Measurements from ENCODE around the gene TMEM143.
A peak's percentile ranks its signal among the peaks of the same experiment; 100 is the strongest.
"Not testable (repeated sequence)": the region's sequence is repeated elsewhere in the genome, so short reads cannot be mapped to it uniquely, and the experiment has no call there.

TMEM143 gene

DNA sequence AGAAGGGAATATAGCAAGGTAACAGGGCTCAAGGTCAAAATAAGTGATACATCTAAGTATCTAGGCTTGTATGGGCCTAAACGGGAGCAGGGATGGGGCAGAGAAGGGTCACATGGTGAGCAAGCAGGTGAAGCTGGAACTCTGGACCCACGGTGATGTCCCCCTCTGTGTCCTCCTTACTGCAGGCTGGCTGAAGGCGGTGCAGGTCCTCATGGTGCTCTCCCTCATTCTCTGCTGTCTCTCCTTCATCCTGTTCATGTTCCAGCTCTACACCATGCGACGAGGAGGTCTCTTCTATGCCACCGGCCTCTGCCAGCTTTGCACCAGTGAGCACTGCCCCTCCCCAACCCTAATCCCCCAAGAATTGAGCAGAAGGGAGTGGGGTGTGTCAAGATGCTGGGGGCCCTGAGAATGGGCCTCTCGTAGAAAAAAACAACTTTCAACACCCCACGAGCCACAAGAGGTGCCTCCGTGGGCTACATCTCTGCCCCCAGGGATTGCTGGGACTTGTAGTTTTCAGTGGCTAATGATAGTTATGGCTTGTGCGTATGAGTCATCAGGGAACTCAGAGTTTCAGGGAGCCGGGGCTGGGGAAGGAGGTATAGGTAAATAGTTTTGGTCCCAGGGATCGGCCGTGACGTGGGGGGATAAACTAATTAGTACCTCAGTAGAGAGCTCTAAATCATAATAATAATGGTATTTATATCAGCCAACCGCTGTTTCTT lies 34.4 kb downstream of the TMEM143 start:
- peak; percentile 73 for DNase-seq (ENCODE audit: low spot score)

DNA sequence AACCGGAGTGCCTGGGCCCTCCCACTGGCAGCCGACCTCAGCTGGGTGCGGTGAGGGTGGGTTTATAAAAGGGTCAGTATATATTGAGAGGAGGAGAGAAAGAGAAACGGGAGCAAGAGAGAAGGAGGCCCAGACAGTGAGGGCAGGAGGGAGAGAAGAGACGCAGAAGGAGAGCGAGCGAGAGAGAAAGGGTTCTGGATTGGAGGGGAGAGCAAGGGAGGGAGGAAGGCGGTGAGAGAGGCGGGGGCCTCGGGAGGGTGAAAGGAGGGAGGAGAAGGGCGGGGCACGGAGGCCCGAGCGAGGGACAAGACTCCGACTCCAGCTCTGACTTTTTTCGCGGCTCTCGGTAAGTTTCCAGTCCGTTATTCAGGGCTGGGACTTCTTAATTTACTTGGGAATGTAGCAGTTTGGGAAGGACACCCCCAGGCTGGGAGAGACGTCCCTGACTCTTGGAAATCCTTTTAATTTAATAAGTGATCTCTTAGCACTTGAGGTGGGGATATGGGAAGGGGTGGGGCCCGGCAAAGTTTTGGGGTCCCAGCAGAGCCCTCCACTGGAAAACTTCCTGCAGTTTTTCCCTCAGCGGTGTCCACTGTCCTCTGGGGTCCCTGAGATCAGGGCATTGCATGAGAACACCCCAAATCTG lies 38.4 kb downstream of the TMEM143 start, which contains the start of gene EMP3:
Gene EMP3 (plus strand): TSS at position 288 of the 646 bp plus-strand sequence. CDS start 1,293 bp downstream, outside the sequence.
- DNase-seq (ENCODE audit: low spot score), result peak; percentile 78

GRCh38 chr19:48321622-48322591 lies 41.8 kb downstream of the TMEM143 start:
- DNase-seq (ENCODE audit: low spot score), result peak; percentile 97

GRCh38 chr19:48321372-48321621 lies 42.4 kb downstream of the TMEM143 start:
- peak; percentile 91 for DNase-seq (ENCODE audit: low spot score)

DNA sequence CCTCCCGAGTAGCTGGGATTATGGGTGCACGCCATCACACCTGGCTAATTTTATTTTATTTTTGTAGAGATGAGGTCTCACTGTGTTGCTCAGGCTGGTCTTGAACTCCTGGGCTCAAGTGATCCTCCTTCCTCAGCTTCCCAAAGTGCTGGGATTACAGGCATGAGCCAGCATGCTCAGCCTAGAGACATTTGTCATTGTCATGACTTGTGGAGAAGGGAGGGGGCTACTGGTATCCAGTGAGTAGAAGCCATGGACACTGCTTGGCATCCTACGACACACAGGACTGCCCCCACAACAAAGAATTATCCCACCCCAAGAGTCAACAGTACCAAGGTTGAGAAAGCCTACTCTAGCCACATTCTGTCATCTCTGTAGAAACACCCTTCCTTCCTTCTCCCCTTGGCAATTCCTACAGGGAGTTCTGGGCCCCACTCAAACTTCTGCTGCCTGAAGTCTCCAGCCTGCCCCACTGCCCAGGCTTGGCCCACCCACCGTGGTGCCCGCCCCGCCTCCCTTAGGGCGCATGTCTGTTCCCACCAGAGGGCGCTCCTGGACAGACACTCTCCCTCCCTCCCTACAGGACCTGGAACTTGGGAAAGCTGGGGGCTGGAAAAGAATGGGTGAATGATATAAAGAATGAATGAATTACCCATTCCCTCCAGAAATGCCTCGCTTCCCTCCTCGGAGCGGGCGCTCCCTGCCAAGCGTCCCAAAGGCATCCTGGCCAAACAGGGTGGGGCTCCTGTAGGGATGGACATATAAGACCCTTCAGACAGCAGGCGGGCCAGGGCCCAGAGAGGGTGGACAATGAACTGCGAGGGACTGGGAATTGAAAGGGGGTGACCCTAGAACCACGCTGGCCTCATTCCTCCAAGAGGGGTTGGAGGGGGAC lies 43.8 kb downstream of the TMEM143 start:
- peak; percentile 71 for DNase-seq (ENCODE audit: low spot score)

- DNase-seq (ENCODE audit: low spot score), result no peak
Observed at GRCh38 chr19:48318286-48318987, 45.3 kb downstream of the TMEM143 start.

DNA sequence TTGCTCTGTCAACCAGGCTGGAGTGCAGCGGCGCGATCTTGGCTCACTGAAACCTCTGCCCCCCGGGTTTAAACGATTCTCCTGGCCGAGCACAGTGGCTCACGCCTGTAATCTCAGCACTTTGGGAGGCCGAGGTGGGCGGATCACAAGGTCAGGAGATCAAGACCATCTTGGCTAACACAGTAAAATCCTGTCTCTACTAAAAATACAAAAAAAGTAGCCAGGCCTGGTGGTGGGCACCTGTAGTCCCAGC lies 46.1 kb downstream of the TMEM143 start:
- DNase-seq (ENCODE audit: low spot score), result not testable (repeated sequence)

- no peak for DNase-seq (ENCODE audit: low spot score)
Observed at GRCh38 chr19:48315712-48316111, 48.0 kb downstream of the TMEM143 start.

- no peak for DNase-seq (ENCODE audit: low spot score)
Observed at GRCh38 chr19:48311384-48311783, 52.4 kb downstream of the TMEM143 start.

DNA sequence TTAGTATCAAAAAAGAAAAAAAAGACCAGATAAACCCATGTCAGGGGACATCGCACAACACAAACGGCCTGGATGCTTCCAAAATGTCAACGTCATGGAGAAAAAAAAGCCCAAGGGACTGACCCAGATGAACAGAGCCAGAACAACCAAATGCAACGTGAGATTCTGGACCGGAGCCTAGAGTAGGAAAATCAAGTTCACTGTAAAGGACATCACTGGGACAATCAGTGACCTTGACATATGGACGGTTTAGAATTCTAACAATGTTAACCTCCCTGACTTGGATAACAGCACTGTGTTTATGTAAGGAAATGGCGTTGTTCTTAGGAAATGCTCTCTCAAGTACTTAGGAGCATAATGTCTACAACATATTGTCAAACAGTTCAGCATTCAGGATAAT lies 53.5 kb downstream of the TMEM143 start:
- no peak for DNase-seq (ENCODE audit: low spot score)

DNA sequence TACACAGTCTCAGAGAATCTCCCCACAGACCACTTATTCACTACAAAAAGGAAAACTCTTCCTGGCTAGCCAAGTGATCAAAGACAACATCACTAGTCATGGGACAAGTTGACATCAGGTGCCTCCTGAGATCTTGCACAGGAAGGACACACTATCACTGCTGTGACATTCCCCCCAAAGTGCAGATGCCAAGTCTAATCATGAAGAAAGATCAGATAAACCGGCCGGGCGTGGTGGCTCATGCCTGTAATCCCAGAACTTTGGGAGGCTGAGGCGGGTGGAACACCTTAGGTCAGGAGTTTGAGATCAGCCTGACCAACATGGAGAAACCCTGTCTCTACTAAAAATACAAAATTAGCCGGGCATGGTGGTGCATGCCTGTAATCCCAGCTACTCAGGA lies 54.0 kb downstream of the TMEM143 start:
- not testable (repeated sequence) for DNase-seq (ENCODE audit: low spot score)

- DNase-seq (ENCODE audit: low spot score), result no peak
Observed at GRCh38 chr19:48308631-48309586, 54.8 kb downstream of the TMEM143 start.

DNA sequence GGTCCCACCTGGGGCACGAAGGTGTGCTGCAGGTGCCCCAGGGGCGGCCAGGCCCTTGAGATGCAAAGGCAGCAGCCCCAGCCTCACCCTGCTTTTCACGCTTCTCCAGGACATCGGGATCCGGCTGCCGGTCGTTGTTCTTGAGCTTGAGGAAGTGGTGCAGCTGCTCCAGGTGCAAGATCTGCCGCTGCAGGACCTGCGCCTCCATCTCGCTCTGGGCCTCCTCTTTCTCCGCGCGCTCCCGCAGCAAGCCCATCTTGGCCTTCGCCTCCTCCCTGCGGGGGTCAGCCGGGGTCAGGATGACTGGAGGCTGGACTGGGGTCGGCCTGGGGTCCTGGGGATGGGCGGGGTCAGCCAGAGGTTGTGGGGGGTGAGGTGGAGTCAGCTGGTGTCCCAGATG lies 59.9 kb downstream of the TMEM143 start:
- no peak for DNase-seq (ENCODE audit: low spot score)

GRCh38 chr19:48303367-48303766 lies 60.4 kb downstream of the TMEM143 start:
- DNase-seq (ENCODE audit: low spot score), result no peak

GRCh38 chr19:48302600-48302959 lies 61.2 kb downstream of the TMEM143 start:
- DNase-seq (ENCODE audit: low spot score), result no peak

DNA sequence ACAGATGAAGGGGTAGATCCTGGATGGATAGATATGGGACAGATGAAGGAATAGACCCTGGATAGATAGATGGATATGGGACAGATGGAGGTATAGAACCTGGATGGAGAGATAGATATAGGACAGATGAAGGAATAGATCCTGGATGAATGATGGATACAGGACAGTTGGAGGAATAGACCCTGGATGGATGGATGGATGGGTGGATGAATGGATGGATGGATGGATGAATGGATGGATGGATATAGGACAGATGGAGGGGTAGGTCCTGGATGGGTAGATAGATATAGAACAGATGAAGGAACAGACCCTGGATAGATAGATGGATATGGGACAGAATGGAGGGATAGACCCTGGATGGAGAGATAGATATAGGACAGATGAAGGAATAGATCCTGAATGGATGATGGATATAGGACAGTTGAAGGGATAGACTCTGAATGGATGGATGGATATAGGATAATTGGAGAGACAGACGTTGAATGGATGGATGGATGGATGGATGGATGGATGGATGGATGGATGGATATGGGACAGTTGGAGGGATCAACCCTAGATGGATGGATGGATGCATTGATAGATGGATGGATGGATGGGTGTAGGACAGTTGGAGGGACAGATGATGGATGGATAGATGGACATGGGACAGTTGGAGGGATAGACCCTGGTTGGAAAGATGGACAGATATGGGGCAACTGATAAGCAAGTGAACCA lies 61.7 kb downstream of the TMEM143 start:
- DNase-seq (ENCODE audit: low spot score), result no peak

GRCh38 chr19:48297975-48298374 lies 65.8 kb downstream of the TMEM143 start:
- no peak for DNase-seq (ENCODE audit: low spot score)

DNA sequence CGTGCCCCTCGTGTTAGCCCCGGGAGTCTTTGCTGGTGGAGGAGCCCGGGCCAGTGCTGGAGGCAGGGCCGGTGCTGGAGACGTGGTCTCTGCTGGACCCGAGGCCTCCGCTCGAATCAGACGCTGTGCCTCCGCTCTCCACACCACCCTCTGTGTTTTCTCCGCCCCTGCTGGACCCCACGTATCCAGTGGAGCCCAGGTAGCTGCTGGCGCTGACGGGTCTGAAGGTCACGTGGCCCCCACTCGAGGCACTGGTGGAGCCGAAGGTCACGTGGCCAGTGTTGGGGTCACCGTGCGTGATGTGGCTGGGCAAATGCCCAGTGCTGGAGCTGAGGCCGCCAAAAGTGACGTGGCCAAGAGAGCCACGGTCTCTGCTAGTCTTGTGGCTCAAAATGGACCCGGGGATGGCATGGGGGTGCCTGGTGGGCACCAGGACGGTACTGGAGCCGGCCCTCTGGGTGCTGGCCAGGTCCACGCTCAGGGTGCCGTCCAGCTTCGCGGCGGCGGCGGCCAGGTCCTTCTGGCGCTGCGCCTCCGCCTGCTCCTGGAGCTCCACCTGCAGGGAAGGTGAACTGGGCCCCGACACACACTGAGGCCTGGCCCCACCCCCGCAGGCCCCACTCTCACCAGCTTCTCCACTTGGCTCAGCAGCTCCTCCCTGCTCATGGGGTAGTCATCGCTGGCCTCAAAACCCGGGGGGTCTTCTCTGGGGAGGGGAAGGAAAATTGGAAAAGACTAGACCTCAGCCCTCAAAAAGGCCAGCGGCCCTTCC lies 66.6 kb downstream of the TMEM143 start:
- no peak for DNase-seq (ENCODE audit: low spot score)

DNA sequence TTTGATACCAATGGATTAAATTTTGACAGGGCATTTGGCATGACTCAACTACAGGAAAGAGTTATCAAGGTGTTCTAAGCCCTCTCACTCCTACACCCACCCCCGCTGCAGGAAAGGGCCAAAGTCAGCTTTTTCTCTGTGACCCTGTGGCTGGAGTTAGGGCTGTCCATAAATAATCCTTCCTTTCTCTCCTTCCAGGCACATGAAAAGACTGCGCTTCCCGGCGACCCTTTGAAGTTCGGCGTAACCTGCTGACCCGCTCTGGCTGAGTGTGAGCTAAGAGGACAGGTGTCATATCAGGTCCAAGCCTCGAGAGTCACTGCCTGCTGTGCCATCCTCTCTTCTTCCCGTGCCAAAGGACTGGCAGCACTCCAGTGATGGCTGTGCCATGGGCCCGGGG lies 68.3 kb downstream of the TMEM143 start:
- no peak for DNase-seq (ENCODE audit: low spot score)

Data from RKO (cell line).